Endodermal cell (in vitro differentiated cells): ENCODE results near the gene MIGA1. TPM values are rescaled to one million over a fixed set of nuclear protein-coding genes. Genes with fewer than 3 reads are reported as not detected.

Experiments used
- DNase-seq: peaks from one replicate; pipeline ENCODE4 v3.0.0-alpha.2; 2017
- H3K27ac ChIP-seq: 2 replicates; pipeline ENCODE4 v1.5.1; 2013; ENCODE audit warnings: mild to moderate bottlenecking, low read depth, low read length, moderate library complexity
- H3K27me3 ChIP-seq: 2 replicates; pipeline ENCODE4 v1.6.1; 2013; ENCODE audit warnings: mild to moderate bottlenecking, low read length, moderate library complexity; ENCODE audit not compliant: insufficient read depth, control insufficient read depth, poor library complexity, severe bottlenecking
- H3K36me3 ChIP-seq: 2 replicates; pipeline ENCODE4 v1.7.0; 2013; ENCODE audit warnings: mild to moderate bottlenecking, low read length, moderate library complexity; ENCODE audit not compliant: control insufficient read depth, insufficient read depth
- H3K4me1 ChIP-seq: one replicate; pipeline ENCODE4 v1.7.0; 2013; ENCODE audit warnings: low read length; ENCODE audit not compliant: control insufficient read depth, insufficient read depth
- H3K4me3 ChIP-seq: 2 replicates; pipeline ENCODE4 v1.5.1; 2013; ENCODE audit warnings: mild to moderate bottlenecking, low read length, moderate library complexity
- H3K9ac ChIP-seq: 2 replicates; pipeline ENCODE4 v1.6.1; 2013; ENCODE audit warnings: mild to moderate bottlenecking, low read length, moderate library complexity; ENCODE audit not compliant: poor library complexity, severe bottlenecking; ENCODE audit errors: extremely low read depth
- H3K9me3 ChIP-seq: 2 replicates; pipeline ENCODE4 v1.6.1; 2013; ENCODE audit warnings: mild to moderate bottlenecking, low read length, moderate library complexity; ENCODE audit not compliant: control insufficient read depth
- H3K27ac Mint-ChIP-seq: 2 replicates; pipeline ENCODE4 v1.8.0; 2020; ENCODE audit warnings: mixed read lengths
- H3K27me3 Mint-ChIP-seq: 2 replicates; pipeline ENCODE4 v1.8.0; 2021; ENCODE audit warnings: mild to moderate bottlenecking, mixed read lengths; ENCODE audit not compliant: insufficient read depth
- H3K36me3 Mint-ChIP-seq: 2 replicates; pipeline ENCODE4 v1.8.0; 2020; ENCODE audit warnings: low read depth, mixed read lengths
- H3K4me1 Mint-ChIP-seq: 2 replicates; pipeline ENCODE4 v1.8.0; 2020; ENCODE audit warnings: mixed read lengths
- H3K4me3 Mint-ChIP-seq: 2 replicates; pipeline ENCODE4 v1.8.0; 2020; ENCODE audit warnings: mild to moderate bottlenecking, moderate library complexity, mixed read lengths
- H3K9me3 Mint-ChIP-seq: 2 replicates; pipeline ENCODE4 v1.8.0; 2020; ENCODE audit warnings: mild to moderate bottlenecking, mixed read lengths
- WGBS, 2 experiments: methylation state at CpG; one replicate each; pipeline versions ENCODE4 v1.1.5 to v1.1.7; 2013; ENCODE audit warnings: missing lambda C conversion rate in 2 of 2, mixed read lengths in 1 of 2; ENCODE audit not compliant: insufficient coverage in 1 of 2, insufficient read length in 1 of 2; 5-methylcytosine and 5-hydroxymethylcytosine counted together
- total RNA-seq, 2 donors: library from RNA; stranded (reverse); fragmentation: NEBNext Ultra II Directional in 1 of 2; extraction: Animal tissue kit (Norgen Biotek cat#: 25700) in 1 of 2; gene quantifications; 2 replicates in 1 of 2; 3 replicates in 1 of 2; pipeline ENCODE4 v1.2.1, GENCODE V29; 2021
- TF ChIP-seq, protein P1 (sequence below): fragments of 200-600 bp; sonication (generic); conservative IDR thresholded peaks from 2 replicates; pipeline ENCODE4 v1.5.0; 2021; ENCODE audit warnings: antibody characterized with exemption, mild to moderate bottlenecking

Gene MIGA1
- total RNA-seq, 2 donors from 2014 or later, result 7.3 to 9.5 TPM

GRCh38 chr1:77874804-77875445 lies 95.5 kb downstream of the MIGA1 start:
- WGBS, 2 experiments, result 96 to 97% methylated on average over 4 of the region's 4 CpGs
- H3K27ac ChIP-seq, result no peak overlapping the region
- H3K4me3 Mint-ChIP-seq, result no peak overlapping the region

GRCh38 chr1:77876884-77877283 lies 97.4 kb downstream of the MIGA1 start:
- Histone ChIP-seq H3K9me3 (no peaks in the 10 kb centered on the region), H3K4me3 (no peak overlapping the region), H3K27me3 (no peaks in the 10 kb centered on the region), H3K4me1 (no peaks in the 10 kb centered on the region), H3K36me3 (peaks cover 5% of the 10 kb centered on the region), H3K9ac (no peak overlapping the region), H3K27ac (no peak overlapping the region)
- TF ChIP-seq, protein P1, sequence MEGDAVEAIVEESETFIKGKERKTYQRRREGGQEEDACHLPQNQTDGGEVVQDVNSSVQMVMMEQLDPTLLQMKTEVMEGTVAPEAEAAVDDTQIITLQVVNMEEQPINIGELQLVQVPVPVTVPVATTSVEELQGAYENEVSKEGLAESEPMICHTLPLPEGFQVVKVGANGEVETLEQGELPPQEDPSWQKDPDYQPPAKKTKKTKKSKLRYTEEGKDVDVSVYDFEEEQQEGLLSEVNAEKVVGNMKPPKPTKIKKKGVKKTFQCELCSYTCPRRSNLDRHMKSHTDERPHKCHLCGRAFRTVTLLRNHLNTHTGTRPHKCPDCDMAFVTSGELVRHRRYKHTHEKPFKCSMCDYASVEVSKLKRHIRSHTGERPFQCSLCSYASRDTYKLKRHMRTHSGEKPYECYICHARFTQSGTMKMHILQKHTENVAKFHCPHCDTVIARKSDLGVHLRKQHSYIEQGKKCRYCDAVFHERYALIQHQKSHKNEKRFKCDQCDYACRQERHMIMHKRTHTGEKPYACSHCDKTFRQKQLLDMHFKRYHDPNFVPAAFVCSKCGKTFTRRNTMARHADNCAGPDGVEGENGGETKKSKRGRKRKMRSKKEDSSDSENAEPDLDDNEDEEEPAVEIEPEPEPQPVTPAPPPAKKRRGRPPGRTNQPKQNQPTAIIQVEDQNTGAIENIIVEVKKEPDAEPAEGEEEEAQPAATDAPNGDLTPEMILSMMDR, result no peak
- DNase-seq, result no peak
- Mint-ChIP-seq H3K27ac (no peak overlapping the region), H3K4me1 (no peaks in the 10 kb centered on the region), H3K27me3 (no peaks in the 10 kb centered on the region), H3K36me3 (peaks cover 7% of the 10 kb centered on the region), H3K9me3 (no peaks in the 10 kb centered on the region), H3K4me3 (no peak overlapping the region)
- WGBS, 2 experiments, result 92 to 100% methylated on average over 2 to 4 of the region's 4 CpGs

More at GRCh38 chr1:77874804-77875445, 95.5 kb downstream of the MIGA1 start:
- no peaks in the 10 kb centered on the region for H3K4me1 Mint-ChIP-seq
- H3K9me3 Mint-ChIP-seq, result peaks cover 8% of the 10 kb centered on the region
- no peak overlapping the region for H3K4me3 ChIP-seq
- peaks cover 7% of the 10 kb centered on the region for H3K36me3 Mint-ChIP-seq
- TF ChIP-seq, protein P1, result no peak
- no peak overlapping the region for H3K27ac Mint-ChIP-seq
- H3K36me3 ChIP-seq, result peaks cover 5% of the 10 kb centered on the region
- no peak for DNase-seq
- no peaks in the 10 kb centered on the region for H3K9me3 ChIP-seq
- no peaks in the 10 kb centered on the region for H3K27me3 Mint-ChIP-seq
- H3K27me3 ChIP-seq, result no peaks in the 10 kb centered on the region
- no peak overlapping the region for H3K9ac ChIP-seq
- H3K4me1 ChIP-seq, result no peaks in the 10 kb centered on the region

DNA sequence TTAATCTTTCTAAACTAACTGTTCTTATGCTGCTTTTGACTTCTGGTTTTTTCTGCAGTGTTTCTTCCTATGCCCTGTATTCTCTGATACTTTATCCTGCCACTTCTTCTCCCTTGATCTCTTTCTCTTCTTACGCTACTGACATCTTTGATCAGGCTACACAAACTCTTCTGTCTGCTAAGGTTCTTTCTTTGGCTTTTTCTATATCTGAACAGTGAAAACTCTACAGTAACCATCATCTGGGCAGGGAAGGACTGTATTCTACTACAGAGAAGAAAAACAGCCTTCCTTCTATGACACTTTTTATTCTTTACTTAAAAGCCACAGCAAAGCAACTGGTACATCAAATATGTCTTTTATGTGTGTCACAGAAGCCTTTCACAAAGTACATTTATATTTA lies 101.6 kb downstream of the MIGA1 start:
- H3K27ac Mint-ChIP-seq, result no peak overlapping the region
- H3K27ac ChIP-seq, result no peak overlapping the region
- H3K27me3 ChIP-seq, result no peaks in the 10 kb centered on the region
- 86 to 96% methylated on average over 1 of the region's 1 CpG for WGBS, 2 experiments
- TF ChIP-seq, protein P1, result no peak
- H3K27me3 Mint-ChIP-seq, result no peaks in the 10 kb centered on the region
- H3K36me3 Mint-ChIP-seq, result peaks cover 3% of the 10 kb centered on the region
- no peaks in the 10 kb centered on the region for H3K4me1 ChIP-seq
- no peak overlapping the region for H3K9ac ChIP-seq
- H3K4me3 Mint-ChIP-seq, result no peak overlapping the region
- H3K4me3 ChIP-seq, result no peak overlapping the region
- DNase-seq, result no peak
- H3K9me3 Mint-ChIP-seq, result peaks cover 16% of the 10 kb centered on the region
- peaks cover 11% of the 10 kb centered on the region for H3K9me3 ChIP-seq
- H3K36me3 ChIP-seq, result no peaks in the 10 kb centered on the region
- peaks cover 7% of the 10 kb centered on the region for H3K4me1 Mint-ChIP-seq
